H1 (cell line): ENCODE results near the gene C9orf50. TPM values are rescaled to one million over a fixed set of nuclear protein-coding genes. Genes with fewer than 3 reads are reported as not detected.

ENCODE experiments used
- HDAC2 ChIP-seq, 2 experiments: fragments of 300-600 bp in 1 of 2; sonication (generic) in 1 of 2; IDR thresholded peaks; 2 replicates each; pipeline ENCODE4 v1.6.1; 2011 to 2012; ENCODE audit warnings: low read depth in 2 of 2, low read length in 2 of 2, mild to moderate bottlenecking in 2 of 2, moderate library complexity in 2 of 2, borderline replicate concordance in 1 of 2, inconsistent platforms in 1 of 2
- MAFK ChIP-seq: IDR thresholded peaks from 2 replicates; pipeline ENCODE4 v1.6.1; 2012; ENCODE audit warnings: low read depth, mild to moderate bottlenecking, improper control_type of control experiment, low read length
- POLR2A ChIP-seq, 2 experiments: IDR thresholded peaks; 1 replicate in 1 of 2; 2 replicates in 1 of 2; pipeline ENCODE4 v1.6.1; 2011; ENCODE audit warnings: low read depth in 2 of 2, low read length in 2 of 2, mild to moderate bottlenecking in 2 of 2; ENCODE audit errors: control extremely low read depth in 1 of 2
- RBBP5 ChIP-seq: IDR thresholded peaks from 2 replicates; pipeline ENCODE4 v1.7.1; 2012; ENCODE audit warnings: low read depth, mild to moderate bottlenecking, inconsistent platforms, low read length, moderate library complexity, borderline replicate concordance
- TAF7 ChIP-seq: optimal IDR thresholded peaks from 2 replicates; pipeline ENCODE3; 2011; ENCODE audit warnings: low read depth, mild to moderate bottlenecking, inconsistent platforms, low read length, moderate library complexity, borderline replicate concordance
- polyA plus RNA-seq, 7 experiments: library from polyadenylated mRNA; depleted of rRNA in 3 of 7; stranded (reverse) in 5 of 7; unstranded in 2 of 7; fragments of >200 nt in 5 of 7; fragments of 200-250 nt in 2 of 7; gene quantifications; 1 replicate in 5 of 7; 2 replicates in 1 of 7; 4 replicates in 1 of 7; pipeline versions ENCODE4 v1.2.1 to v1.2.3, GENCODE V29; 2011 to 2013; ENCODE audit warnings: missing spikeins in 2 of 7, mixed read lengths in 2 of 7
- total RNA-seq: library from RNA; stranded (reverse); fragmentation: NEBNext Ultra II Directional; extraction: Animal tissue kit (Norgen Biotek cat#: 25700); gene quantifications from 2 replicates; pipeline ENCODE4 v1.2.1, GENCODE V29; 2021
- TF ChIP-seq, protein P1 (sequence below): fragments of 300-600 bp; sonication (generic); IDR thresholded peaks from 2 replicates; pipeline ENCODE4 v1.7.1; 2012; ENCODE audit warnings: low read length, moderate library complexity, mild to moderate bottlenecking, inconsistent platforms; ENCODE audit not compliant: insufficient replicate concordance
- TF ChIP-seq, protein P2 (sequence below): IDR thresholded peaks from 2 replicates; pipeline ENCODE4 v1.6.1; 2012; ENCODE audit warnings: inconsistent platforms

C9orf50 gene
- total and polyA plus RNA-seq, 2 of the 8 experiments (the other 6 are each of a cell fraction or from before 2014, with no cell fraction given): not detected

DNA sequence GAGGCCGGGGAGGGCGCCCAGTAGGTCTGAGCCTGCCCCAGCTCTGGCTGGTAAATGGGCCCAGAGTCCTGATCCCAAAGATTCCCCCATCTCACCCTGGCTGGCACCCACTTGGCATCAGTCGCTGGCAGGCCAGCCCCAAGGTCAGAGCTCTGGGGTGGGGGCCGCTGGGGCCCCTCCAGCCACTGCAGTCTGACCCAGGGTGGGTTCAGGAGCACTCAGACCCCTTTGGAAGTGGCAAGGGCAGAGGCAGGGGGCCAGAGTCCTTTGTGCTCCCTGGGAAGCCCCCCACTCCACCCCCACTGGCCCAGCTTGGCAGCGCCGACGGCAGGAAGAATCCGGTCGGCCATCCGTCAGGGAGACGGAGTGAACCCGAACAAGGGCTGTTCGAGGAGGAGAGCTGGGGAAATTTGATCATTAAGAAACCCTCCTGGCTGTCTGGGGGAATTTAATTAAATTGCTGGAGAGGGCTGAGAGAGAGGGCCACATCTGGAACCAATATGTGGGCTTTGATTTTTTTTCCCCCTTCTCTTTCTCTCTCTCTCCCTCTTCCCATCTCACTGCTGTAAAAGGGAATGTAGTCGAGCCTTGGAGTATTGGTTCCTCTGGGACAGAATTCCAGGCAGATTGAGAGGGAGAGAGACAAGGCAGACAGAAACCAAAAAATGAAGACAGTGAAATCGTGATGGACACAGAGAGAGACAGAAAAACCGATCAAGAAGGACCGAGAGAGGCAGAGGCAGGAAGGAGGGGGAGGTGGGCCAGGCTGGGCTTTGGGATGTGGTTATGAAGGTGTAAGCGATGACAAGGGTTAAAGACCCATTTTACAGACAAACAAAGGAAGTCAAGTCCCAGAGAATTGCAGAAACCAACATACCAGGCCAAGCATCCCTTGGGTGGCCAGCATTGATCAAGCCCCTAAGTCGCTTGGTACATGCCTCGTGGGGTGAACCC is 29.1 kb upstream of the C9orf50 start (continued):
- TF ChIP-seq MAFK (no peak), POLR2A (IDR thresholded peaks at IDR 0.05; ENCODE audit: control extremely low read depth in 1 of 2, low read depth in 2 of 2, low read length in 2 of 2) (no peak), RBBP5 (no peak), TAF7 (no peak), HDAC2 (IDR thresholded peaks at IDR 0.05; ENCODE audit: borderline replicate concordance in 1 of 2, low read depth in 2 of 2, low read length in 2 of 2) (no peak)
- TF ChIP-seq, protein P1, sequence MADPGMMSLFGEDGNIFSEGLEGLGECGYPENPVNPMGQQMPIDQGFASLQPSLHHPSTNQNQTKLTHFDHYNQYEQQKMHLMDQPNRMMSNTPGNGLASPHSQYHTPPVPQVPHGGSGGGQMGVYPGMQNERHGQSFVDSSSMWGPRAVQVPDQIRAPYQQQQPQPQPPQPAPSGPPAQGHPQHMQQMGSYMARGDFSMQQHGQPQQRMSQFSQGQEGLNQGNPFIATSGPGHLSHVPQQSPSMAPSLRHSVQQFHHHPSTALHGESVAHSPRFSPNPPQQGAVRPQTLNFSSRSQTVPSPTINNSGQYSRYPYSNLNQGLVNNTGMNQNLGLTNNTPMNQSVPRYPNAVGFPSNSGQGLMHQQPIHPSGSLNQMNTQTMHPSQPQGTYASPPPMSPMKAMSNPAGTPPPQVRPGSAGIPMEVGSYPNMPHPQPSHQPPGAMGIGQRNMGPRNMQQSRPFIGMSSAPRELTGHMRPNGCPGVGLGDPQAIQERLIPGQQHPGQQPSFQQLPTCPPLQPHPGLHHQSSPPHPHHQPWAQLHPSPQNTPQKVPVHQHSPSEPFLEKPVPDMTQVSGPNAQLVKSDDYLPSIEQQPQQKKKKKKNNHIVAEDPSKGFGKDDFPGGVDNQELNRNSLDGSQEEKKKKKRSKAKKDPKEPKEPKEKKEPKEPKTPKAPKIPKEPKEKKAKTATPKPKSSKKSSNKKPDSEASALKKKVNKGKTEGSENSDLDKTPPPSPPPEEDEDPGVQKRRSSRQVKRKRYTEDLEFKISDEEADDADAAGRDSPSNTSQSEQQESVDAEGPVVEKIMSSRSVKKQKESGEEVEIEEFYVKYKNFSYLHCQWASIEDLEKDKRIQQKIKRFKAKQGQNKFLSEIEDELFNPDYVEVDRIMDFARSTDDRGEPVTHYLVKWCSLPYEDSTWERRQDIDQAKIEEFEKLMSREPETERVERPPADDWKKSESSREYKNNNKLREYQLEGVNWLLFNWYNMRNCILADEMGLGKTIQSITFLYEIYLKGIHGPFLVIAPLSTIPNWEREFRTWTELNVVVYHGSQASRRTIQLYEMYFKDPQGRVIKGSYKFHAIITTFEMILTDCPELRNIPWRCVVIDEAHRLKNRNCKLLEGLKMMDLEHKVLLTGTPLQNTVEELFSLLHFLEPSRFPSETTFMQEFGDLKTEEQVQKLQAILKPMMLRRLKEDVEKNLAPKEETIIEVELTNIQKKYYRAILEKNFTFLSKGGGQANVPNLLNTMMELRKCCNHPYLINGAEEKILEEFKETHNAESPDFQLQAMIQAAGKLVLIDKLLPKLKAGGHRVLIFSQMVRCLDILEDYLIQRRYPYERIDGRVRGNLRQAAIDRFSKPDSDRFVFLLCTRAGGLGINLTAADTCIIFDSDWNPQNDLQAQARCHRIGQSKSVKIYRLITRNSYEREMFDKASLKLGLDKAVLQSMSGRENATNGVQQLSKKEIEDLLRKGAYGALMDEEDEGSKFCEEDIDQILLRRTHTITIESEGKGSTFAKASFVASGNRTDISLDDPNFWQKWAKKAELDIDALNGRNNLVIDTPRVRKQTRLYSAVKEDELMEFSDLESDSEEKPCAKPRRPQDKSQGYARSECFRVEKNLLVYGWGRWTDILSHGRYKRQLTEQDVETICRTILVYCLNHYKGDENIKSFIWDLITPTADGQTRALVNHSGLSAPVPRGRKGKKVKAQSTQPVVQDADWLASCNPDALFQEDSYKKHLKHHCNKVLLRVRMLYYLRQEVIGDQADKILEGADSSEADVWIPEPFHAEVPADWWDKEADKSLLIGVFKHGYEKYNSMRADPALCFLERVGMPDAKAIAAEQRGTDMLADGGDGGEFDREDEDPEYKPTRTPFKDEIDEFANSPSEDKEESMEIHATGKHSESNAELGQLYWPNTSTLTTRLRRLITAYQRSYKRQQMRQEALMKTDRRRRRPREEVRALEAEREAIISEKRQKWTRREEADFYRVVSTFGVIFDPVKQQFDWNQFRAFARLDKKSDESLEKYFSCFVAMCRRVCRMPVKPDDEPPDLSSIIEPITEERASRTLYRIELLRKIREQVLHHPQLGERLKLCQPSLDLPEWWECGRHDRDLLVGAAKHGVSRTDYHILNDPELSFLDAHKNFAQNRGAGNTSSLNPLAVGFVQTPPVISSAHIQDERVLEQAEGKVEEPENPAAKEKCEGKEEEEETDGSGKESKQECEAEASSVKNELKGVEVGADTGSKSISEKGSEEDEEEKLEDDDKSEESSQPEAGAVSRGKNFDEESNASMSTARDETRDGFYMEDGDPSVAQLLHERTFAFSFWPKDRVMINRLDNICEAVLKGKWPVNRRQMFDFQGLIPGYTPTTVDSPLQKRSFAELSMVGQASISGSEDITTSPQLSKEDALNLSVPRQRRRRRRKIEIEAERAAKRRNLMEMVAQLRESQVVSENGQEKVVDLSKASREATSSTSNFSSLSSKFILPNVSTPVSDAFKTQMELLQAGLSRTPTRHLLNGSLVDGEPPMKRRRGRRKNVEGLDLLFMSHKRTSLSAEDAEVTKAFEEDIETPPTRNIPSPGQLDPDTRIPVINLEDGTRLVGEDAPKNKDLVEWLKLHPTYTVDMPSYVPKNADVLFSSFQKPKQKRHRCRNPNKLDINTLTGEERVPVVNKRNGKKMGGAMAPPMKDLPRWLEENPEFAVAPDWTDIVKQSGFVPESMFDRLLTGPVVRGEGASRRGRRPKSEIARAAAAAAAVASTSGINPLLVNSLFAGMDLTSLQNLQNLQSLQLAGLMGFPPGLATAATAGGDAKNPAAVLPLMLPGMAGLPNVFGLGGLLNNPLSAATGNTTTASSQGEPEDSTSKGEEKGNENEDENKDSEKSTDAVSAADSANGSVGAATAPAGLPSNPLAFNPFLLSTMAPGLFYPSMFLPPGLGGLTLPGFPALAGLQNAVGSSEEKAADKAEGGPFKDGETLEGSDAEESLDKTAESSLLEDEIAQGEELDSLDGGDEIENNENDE: no peak
- TF ChIP-seq, protein P2, sequence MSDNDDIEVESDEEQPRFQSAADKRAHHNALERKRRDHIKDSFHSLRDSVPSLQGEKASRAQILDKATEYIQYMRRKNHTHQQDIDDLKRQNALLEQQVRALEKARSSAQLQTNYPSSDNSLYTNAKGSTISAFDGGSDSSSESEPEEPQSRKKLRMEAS: no peak
